ENCODE data around the gene C6orf52. TPM values are rescaled to one million over a fixed set of nuclear protein-coding genes. Genes with fewer than 3 reads are reported as not detected.
"Not testable (repeated sequence)": the region's sequence is repeated elsewhere in the genome, so short reads cannot be mapped to it uniquely, and the experiment has no call there.

C6orf52 gene
- total RNA-seq, 1 donor from 2014 or later = 3.1 TPM

DNA sequence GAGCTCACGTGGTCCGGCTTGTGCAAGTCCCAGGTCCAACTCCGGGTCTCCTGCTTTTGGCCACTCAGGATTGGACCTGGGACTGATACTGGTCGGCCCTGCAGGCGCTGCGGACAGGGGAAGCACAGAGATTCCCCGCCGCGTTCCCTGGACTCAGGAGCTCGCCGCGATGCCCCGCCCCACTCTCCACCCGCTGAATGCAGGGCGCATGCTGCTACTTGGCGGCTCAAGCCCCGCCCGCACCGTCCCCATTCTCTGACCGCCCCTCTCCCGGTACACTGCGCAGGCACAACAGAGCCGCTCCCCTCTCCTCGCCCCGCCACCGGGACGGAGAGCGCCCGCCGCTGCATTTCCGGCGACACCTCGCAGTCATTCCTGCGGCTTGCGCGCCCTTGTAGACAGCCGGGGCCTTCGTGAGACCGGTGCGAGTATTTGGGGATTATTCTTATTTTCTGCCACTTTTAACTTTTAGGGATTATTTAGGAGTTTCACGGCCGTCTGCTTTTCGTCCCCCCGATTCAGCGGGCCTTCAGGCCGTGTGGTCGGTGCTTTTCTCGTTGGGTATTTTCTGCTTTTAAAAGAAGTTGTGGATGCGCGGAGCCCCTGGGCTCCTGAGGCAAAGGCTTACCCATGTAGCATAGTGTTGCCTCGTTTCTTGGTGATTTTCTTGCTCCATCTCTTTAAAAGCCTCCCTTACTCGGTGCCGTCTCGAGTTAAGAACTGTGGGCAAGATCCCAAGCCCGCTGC is 28.6 kb upstream of the C6orf52 start, which contains the start of gene TMEM14C:
Gene TMEM14C (plus strand): TSS at position 251 of the 747 bp plus-strand sequence. CDS start 1,544 bp downstream, outside the sequence.
- TF ChIP-seq CTCF (IDR thresholded peaks at IDR 0.05; ENCODE audit: insufficient read depth, low read length, poor library complexity, severe bottlenecking) = no peak
- peak within 1 kb of the TSS; percentile 85 for H3K4me3 ChIP-seq (ENCODE audit: low read depth, low read length)
- peak; percentile 98 for DNase-seq (ENCODE audit: low read depth)
- H3K27me3 ChIP-seq (ENCODE audit: control insufficient read depth, insufficient read depth, low read length) = no peaks in the 10 kb centered on the region
- peaks cover 1% of the 10 kb centered on the region for H3K36me3 ChIP-seq (ENCODE audit: control insufficient read depth, insufficient read depth, low read length)

DNA sequence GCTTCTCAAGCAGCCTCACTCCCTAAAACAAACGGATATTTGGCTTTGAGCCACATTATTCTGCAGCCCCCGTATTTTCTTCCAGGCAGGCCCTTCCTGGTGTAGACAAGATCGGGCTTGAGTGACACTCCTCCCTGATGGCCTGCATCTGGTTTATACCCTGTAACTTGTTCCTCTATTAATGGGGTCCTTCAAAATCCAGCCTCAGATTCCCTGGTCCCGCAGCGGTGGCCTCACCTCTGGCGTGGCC is 28.1 kb upstream of the C6orf52 start:
- Histone ChIP-seq H3K27me3 (ENCODE audit: control insufficient read depth, insufficient read depth, low read length) (no peaks in the 10 kb centered on the region), H3K4me3 (ENCODE audit: low read depth, low read length) (peak overlapping the region; percentile 85), H3K36me3 (ENCODE audit: control insufficient read depth, insufficient read depth, low read length) (peaks cover 1% of the 10 kb centered on the region)
- no peak for DNase-seq (ENCODE audit: low read depth)
- no peak for TF ChIP-seq CTCF (IDR thresholded peaks at IDR 0.05; ENCODE audit: insufficient read depth, low read length, poor library complexity, severe bottlenecking)

- no peak for DNase-seq (ENCODE audit: low read depth)
- no peak for TF ChIP-seq CTCF (IDR thresholded peaks at IDR 0.05; ENCODE audit: insufficient read depth, low read length, poor library complexity, severe bottlenecking)
- peaks cover 1% of the 10 kb centered on the region for H3K36me3 ChIP-seq (ENCODE audit: control insufficient read depth, insufficient read depth, low read length)
- H3K27me3 ChIP-seq (ENCODE audit: control insufficient read depth, insufficient read depth, low read length) = no peaks in the 10 kb centered on the region
- peak overlapping the region; percentile 85 for H3K4me3 ChIP-seq (ENCODE audit: low read depth, low read length)
Observed at GRCh38 chr6:10721850-10722569, 27.6 kb upstream of the C6orf52 start.

DNA sequence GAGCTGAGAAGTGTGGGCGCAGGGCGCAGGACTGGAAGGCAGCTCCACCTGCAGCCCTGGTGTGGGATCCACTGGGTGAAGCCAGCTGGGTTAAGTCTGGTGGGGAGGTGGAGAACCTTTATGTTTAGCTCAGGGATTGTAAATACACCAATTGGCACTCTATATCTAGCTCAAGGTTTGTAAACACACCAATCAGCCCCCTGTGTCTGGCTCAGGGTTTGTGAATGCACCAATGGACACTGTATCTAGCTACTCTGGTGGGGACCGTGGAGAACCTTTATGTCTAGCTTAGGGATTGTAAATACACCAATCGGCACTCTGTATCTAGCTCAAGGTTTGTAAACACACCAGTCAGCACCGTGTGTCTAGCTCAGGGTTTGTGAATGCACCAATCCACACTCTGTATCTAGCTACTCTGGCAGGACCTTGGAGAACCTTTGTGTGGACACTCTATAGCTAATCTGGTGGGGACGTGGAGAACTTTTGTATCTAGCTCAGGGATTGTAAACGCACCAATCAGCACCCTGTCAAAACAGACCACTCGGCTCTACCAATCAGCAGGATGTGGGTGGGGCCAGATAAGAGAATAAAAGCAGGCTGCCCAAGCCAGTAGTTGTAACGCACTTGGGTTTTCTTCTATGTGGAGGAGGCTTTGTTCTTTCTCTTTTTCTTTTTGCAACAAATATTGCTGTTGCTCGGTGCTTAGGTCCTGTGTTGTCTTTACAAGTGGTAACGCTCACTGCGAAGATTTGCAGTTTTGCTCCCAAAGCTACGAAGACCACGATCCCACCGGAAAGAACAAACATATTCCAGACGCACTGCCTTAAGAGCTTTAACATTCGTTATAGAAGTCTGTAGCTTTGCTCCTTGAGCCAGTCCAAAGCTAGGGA is 26.8 kb upstream of the C6orf52 start:
- H3K36me3 ChIP-seq (ENCODE audit: control insufficient read depth, insufficient read depth, low read length); DNase-seq (ENCODE audit: low read depth); H3K27me3 ChIP-seq (ENCODE audit: control insufficient read depth, insufficient read depth, low read length): not testable (repeated sequence)
- peak overlapping the region; percentile 50 for H3K4me3 ChIP-seq (ENCODE audit: low read depth, low read length)

DNA sequence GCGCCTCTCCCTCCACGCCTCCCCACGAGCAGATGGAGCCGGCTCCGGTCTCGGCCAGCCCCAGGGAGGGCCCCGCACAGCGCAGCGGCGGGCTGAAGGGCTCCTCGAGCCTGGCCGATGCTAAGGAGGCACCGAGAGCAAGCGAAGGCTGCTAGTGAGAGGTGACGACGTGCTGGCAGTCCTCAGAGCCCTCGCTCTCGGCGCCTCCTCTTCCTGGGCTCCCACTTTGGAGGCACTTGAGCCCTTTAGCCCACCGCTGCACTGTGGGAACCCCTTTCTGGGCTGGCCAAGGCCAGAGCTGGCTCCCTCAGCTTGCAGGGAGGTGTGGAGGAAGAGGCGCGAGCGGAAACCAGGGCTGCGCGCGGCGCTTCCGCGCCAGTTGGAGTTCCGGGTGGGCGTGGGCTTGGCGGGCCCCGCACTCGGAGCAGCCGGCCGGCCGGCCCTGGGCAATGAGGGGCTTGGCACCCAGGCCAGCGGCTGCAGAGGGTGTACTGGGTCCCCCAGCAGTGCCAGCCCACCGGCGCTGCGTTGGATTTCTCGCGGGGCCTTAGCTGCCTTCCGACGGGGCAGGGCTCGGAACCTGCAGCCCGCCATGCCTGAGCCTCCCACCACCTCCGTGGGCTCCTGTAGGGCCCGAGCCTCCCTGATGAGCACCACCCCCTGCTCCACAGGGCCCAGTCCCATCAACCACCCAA is 26.0 kb upstream of the C6orf52 start:
- DNase-seq (ENCODE audit: low read depth) = no peak
- H3K36me3 ChIP-seq (ENCODE audit: control insufficient read depth, insufficient read depth, low read length) = peaks cover 1% of the 10 kb centered on the region
- H3K27me3 ChIP-seq (ENCODE audit: control insufficient read depth, insufficient read depth, low read length) = no peaks in the 10 kb centered on the region
- TF ChIP-seq CTCF (IDR thresholded peaks at IDR 0.05; ENCODE audit: insufficient read depth, low read length, poor library complexity, severe bottlenecking) = no peak
- H3K4me3 ChIP-seq (ENCODE audit: low read depth, low read length) = peak overlapping the region; percentile 50

- DNase-seq (ENCODE audit: low read depth) = no peak
- no peak for TF ChIP-seq CTCF (IDR thresholded peaks at IDR 0.05; ENCODE audit: insufficient read depth, low read length, poor library complexity, severe bottlenecking)
- no peaks in the 10 kb centered on the region for H3K36me3 ChIP-seq (ENCODE audit: control insufficient read depth, insufficient read depth, low read length)
- H3K27me3 ChIP-seq (ENCODE audit: control insufficient read depth, insufficient read depth, low read length) = no peaks in the 10 kb centered on the region
- peak overlapping the region; percentile 50 for H3K4me3 ChIP-seq (ENCODE audit: low read depth, low read length)
Observed at GRCh38 chr6:10719964-10720264, 25.5 kb upstream of the C6orf52 start.
